SK-N-MC (cell line): ENCODE results near the gene DUSP2.

Source experiments
- EZH2 ChIP-seq: fragments of 200-600 bp; sonication (generic); IDR thresholded peaks from one replicate; pipeline ENCODE4 v1.6.1; 2017; ENCODE audit warnings: antibody characterized with exemption
- POLR2AphosphoS5 ChIP-seq: IDR thresholded peaks from 2 replicates; pipeline ENCODE4 v1.6.1; 2012; ENCODE audit warnings: mild to moderate bottlenecking, low read depth, low read length, borderline replicate concordance

DNA sequence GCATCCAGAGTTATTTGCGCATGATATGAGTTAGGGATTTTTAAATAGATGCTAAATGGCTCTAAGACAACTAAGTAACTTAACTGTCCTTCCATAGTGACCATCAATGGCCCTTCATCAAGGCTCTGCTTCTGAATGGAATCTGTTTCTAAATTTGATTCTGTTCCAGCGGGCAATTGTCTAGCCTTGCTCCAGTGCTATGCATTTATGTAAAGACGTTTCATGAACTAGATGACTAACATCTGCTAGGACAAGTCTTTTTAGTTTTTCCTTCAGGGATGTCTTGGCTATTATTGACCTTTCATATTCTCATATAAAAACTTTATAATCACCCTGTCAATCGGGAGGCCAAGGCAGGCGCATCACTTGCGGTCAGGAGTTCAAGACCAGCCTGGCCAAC, 16.8 kb downstream of the DUSP2 start:
- TF ChIP-seq EZH2 (no peak), POLR2AphosphoS5 (no peak)
